ENCODE measurements around the gene SPECC1. TPM values are rescaled to one million over a fixed set of nuclear protein-coding genes. Genes with fewer than 3 reads are reported as not detected.

SPECC1 gene
- total and polyA plus RNA-seq, 2 experiments from 2014 or later, result 1.3 to 1.5 TPM

DNA sequence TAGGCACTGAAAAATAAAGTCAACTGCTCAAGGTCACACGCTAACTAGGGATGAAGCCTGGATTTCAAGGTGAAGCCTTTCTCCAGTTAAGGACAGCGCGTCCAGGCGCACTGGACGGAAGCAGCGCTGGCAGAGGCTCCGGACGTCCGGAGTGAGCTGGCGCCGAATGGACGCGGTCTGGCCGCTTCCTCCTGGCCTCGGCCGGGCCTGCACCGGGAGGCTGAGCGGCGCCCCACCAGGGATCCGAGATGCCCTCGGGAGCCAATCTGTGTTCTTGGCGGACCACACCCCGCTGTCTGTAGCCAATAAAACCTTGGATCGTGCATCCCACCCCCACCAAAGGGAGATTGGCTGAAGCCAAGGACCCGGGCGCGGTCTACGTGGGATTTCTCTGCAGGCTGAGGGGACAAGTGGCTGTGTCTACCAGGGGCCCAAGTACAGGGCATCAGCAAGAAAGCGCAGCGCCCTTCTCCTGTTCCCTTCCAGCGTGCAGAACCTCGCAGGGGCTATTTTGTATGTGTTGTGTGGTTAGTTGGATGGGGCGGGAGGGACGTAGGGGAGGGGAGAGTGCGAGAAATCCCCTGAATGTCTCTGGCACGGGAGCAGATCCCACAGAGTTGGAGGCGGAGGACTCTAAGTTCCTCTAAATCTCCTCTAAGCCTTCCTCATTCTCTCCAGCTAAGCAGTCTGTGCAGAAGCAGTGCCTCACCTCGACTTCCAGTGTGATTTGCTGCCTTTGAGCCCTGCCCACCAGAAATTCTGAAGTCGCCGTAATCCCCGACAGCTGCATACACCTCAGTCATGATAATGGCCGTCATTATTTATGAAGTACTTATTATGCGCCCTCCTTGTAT lies 29.0 kb upstream of the SPECC1 start:
- H3K4me3 ChIP-seq, result no peak overlapping the region
- no peaks in the 10 kb centered on the region for H3K9me2 ChIP-seq (ENCODE audit: insufficient read depth)
- in situ Hi-C loops (cut with MboI), result loop anchor here (25.0 kb wide), 1 partner anchor 232 kb away; no protein-coding TSS in a partner anchor
- peaks cover 34% of the 10 kb centered on the region for H3K79me2 ChIP-seq (ENCODE audit: insufficient read depth)
- H3K9me3 ChIP-seq (ENCODE audit: low read depth), result no peaks in the 10 kb centered on the region
- H3K27ac ChIP-seq, result no peak overlapping the region
- TF ChIP-seq EZH2 (IDR thresholded peaks at IDR 0.05; ENCODE audit: insufficient read depth, poor library complexity, severe bottlenecking), result no peak
- no peak for TF ChIP-seq EZH2phosphoT487 (IDR thresholded peaks at IDR 0.05; ENCODE audit: insufficient read depth, low read depth)
- 82 to 86% methylated on average over 33 to 43 of the region's 43 CpGs for WGBS, 2 experiments (ENCODE audit: low coverage in 1 of 2, low lambda C conversion rate in 2 of 2, missing lambda C conversion rate in 2 of 2)
- no peaks in the 10 kb centered on the region for H3F3A ChIP-seq (ENCODE audit: insufficient read depth)
- no peak overlapping the region for H3K4me2 ChIP-seq (ENCODE audit: unreplicated experiment)
- no peak overlapping the region for H3K9ac ChIP-seq
- H2AFZ ChIP-seq, result no peak overlapping the region
- DNase-seq, result no peak
- H3K27me3 ChIP-seq (replicated peaks; ENCODE audit: insufficient read depth), result no peaks in the 10 kb centered on the region
- H3K36me3 ChIP-seq (ENCODE audit: low read depth), result no peaks in the 10 kb centered on the region
- H3K4me1 ChIP-seq (ENCODE audit: insufficient read depth), result peaks cover 13% of the 10 kb centered on the region
- no peaks in the 10 kb centered on the region for H4K20me1 ChIP-seq (ENCODE audit: insufficient read depth)

DNA sequence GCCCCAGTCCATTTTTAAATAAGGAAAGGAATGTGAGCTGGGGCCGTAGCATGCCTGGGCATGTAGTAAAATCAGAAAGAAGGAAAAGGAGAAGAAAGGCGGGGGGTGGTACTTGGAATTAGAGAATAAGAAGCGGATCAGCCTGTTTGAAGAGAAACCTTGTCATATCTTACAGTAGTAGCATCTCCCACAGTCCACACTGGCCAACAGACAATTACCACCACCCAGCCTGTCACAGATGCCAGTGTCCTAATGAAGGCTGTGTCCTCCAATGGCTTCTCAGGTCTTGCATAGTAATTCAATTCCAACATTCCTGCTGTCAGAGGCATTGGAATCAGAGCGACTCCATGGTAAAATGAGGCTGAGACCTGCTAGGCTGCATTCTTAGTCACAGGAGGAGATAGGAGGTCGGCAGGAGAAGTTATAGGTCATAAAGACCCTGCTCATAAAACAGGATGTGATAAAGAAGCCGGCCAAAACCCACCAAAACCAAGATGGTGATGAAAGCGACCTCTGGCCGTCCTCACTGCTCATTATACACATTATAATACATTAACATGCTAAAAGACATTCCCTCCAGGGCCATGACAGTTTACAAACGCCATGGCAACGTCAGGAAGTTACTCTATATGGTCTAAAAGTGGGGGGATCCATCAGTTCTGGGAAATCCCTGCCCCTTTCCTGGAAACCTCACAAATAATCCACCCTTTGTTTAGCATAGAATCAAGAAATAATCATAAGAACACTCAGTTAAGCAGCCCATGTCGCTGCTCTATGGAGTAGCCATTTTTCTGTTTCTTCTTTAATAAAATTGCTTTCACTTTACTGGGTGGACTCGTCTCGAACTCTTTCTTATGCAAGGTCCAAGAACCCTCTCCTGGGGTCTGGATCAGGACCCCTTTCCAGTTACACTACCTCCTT lies 22.0 kb upstream of the SPECC1 start:
- 59 to 61% methylated on average over 13 of the region's 13 CpGs for WGBS, 2 experiments (ENCODE audit: low coverage in 1 of 2, low lambda C conversion rate in 2 of 2, missing lambda C conversion rate in 2 of 2)
- H3K79me2 ChIP-seq (ENCODE audit: insufficient read depth), result no peaks in the 10 kb centered on the region
- H3K9me2 ChIP-seq (ENCODE audit: insufficient read depth), result no peaks in the 10 kb centered on the region
- no peak overlapping the region; the same call in 1 of the 2 replicates for H2AFZ ChIP-seq
- H3K27ac ChIP-seq, result no peak overlapping the region
- no peaks in the 10 kb centered on the region for H3K9me3 ChIP-seq (ENCODE audit: low read depth)
- no peak overlapping the region for H3K4me3 ChIP-seq
- no peaks in the 10 kb centered on the region for H4K20me1 ChIP-seq (ENCODE audit: insufficient read depth)
- H3K36me3 ChIP-seq (ENCODE audit: low read depth), result no peaks in the 10 kb centered on the region
- in situ Hi-C loops (cut with MboI), result loop anchor here (25.0 kb wide), 1 partner anchor 225 kb away; no protein-coding TSS in a partner anchor
- no peak for TF ChIP-seq EZH2phosphoT487 (IDR thresholded peaks at IDR 0.05; ENCODE audit: insufficient read depth, low read depth)
- no peak for TF ChIP-seq EZH2 (IDR thresholded peaks at IDR 0.05; ENCODE audit: insufficient read depth, poor library complexity, severe bottlenecking)
- no peak for DNase-seq
- H3K9ac ChIP-seq, result no peak overlapping the region
- H3K4me2 ChIP-seq (ENCODE audit: unreplicated experiment), result no peak overlapping the region
- no peaks in the 10 kb centered on the region for H3K4me1 ChIP-seq (ENCODE audit: insufficient read depth)
- no peaks in the 10 kb centered on the region for H3F3A ChIP-seq (ENCODE audit: insufficient read depth)
- H3K27me3 ChIP-seq (replicated peaks; ENCODE audit: insufficient read depth), result 0 out of 2 replicates have a peak, but pooled peaks cover 5% of the 10 kb centered on the region

DNA sequence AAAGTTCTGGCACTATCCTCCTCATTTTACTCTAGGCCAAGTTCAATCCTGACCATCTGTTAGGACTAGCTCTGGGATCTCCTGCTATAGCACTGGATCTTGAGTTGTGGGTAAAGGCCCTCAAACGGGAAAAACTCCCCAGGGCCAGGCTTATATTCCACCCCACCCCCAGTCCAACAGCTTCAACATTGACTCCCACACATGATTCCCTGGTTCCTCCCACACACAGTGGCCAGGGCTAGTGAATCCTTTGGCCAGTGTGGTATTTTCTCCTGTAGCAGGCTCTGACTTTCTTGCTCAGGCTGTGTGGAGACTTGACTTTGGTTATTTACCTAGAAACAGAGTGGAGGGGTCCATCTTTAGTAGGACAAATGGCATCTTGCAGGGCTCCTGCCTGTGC lies 21.3 kb upstream of the SPECC1 start:
- Histone ChIP-seq H3K9me3 (ENCODE audit: low read depth) (no peaks in the 10 kb centered on the region), H3K9me2 (ENCODE audit: insufficient read depth) (no peaks in the 10 kb centered on the region), H3F3A (ENCODE audit: insufficient read depth) (no peaks in the 10 kb centered on the region), H3K27ac (no peak overlapping the region), H2AFZ (no peak overlapping the region), H4K20me1 (ENCODE audit: insufficient read depth) (no peaks in the 10 kb centered on the region), H3K4me1 (ENCODE audit: insufficient read depth) (no peaks in the 10 kb centered on the region), H3K9ac (no peak overlapping the region), H3K79me2 (ENCODE audit: insufficient read depth) (no peaks in the 10 kb centered on the region), H3K4me2 (ENCODE audit: unreplicated experiment) (no peak overlapping the region), H3K27me3 (replicated peaks; ENCODE audit: insufficient read depth) (0 out of 2 replicates have a peak, but pooled peaks cover 5% of the 10 kb centered on the region), H3K36me3 (ENCODE audit: low read depth) (no peaks in the 10 kb centered on the region), H3K4me3 (no peak overlapping the region)
- in situ Hi-C loops (cut with MboI), result loop anchor here (25.0 kb wide), 1 partner anchor 224 kb away; no protein-coding TSS in a partner anchor
- no peak for DNase-seq
- 6 to 10% methylated on average over 1 of the region's 1 CpG for WGBS, 2 experiments (ENCODE audit: low coverage in 1 of 2, low lambda C conversion rate in 2 of 2, missing lambda C conversion rate in 2 of 2)
- no peak for TF ChIP-seq EZH2phosphoT487 (IDR thresholded peaks at IDR 0.05; ENCODE audit: insufficient read depth, low read depth)
- TF ChIP-seq EZH2 (IDR thresholded peaks at IDR 0.05; ENCODE audit: insufficient read depth, poor library complexity, severe bottlenecking), result no peak

DNA sequence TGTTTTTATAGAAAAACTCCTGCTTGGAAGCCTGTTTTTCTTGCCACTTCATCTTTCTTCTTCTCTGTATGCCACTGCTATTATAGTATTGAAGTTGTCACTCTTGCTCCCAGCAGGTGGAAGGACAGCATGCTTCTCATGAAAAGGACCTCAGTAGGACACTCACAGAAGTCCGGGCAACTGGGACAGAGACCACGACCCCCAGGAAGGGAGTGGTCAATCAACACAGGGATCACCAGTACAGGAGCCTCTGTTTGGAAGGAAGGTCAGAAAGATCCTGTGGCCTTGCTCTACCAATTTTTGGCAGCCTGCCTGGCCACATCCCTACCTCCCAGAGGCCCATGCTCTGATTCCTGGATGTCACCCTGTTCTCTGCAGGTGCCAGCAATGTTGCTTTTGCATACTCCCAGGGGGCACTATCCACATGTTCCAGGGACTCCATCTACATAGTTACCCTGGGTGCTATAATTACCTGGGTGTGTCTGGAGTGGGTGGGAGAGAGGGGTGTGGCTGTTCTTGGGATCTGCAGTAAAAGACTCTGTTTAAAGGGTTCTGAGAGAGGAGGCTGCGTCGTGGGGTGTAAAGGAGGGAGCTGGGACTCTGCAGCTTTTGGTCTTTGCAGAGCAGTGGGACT lies 17.8 kb upstream of the SPECC1 start:
- DNase-seq, result no peak
- H3K4me3 ChIP-seq, result no peak overlapping the region
- no peak overlapping the region for H3K9ac ChIP-seq
- H3K4me1 ChIP-seq (ENCODE audit: insufficient read depth), result no peaks in the 10 kb centered on the region
- no peaks in the 10 kb centered on the region for H3K9me3 ChIP-seq (ENCODE audit: low read depth)
- in situ Hi-C loops (cut with MboI), result loop anchor here (5.0 to 25.0 kb wide), 3 partner anchors 121 to 323 kb away; no protein-coding TSS in a partner anchor
- H3K36me3 ChIP-seq (ENCODE audit: low read depth), result no peaks in the 10 kb centered on the region
- H3K9me2 ChIP-seq (ENCODE audit: insufficient read depth), result no peaks in the 10 kb centered on the region
- TF ChIP-seq EZH2phosphoT487 (IDR thresholded peaks at IDR 0.05; ENCODE audit: insufficient read depth, low read depth), result no peak
- no peak for TF ChIP-seq EZH2 (IDR thresholded peaks at IDR 0.05; ENCODE audit: insufficient read depth, poor library complexity, severe bottlenecking)
- no peak overlapping the region for H3K4me2 ChIP-seq (ENCODE audit: unreplicated experiment)
- H2AFZ ChIP-seq, result no peak overlapping the region
- H3K79me2 ChIP-seq (ENCODE audit: insufficient read depth), result no peaks in the 10 kb centered on the region
- H3F3A ChIP-seq (ENCODE audit: insufficient read depth), result no peaks in the 10 kb centered on the region
- WGBS, 2 experiments (ENCODE audit: low coverage in 1 of 2, low lambda C conversion rate in 2 of 2, missing lambda C conversion rate in 2 of 2), result 20 to 24% methylated on average over 4 of the region's 4 CpGs
- 0 out of 2 replicates have a peak, but pooled peaks cover 5% of the 10 kb centered on the region for H3K27me3 ChIP-seq (replicated peaks; ENCODE audit: insufficient read depth)
- no peak overlapping the region for H3K27ac ChIP-seq
- H4K20me1 ChIP-seq (ENCODE audit: insufficient read depth), result no peaks in the 10 kb centered on the region

Measured in GM23248 (cell line).